Measurements from ENCODE around the gene RAPGEF2.

GRCh38 chr4:159271856-159272255, 169.0 kb downstream of the RAPGEF2 start:
- TF ChIP-seq BHLHE40 (IDR thresholded peaks at IDR 0.05; ENCODE audit: borderline replicate concordance) (no peak), ELF4 (IDR thresholded peaks at IDR 0.05) (no peak), FOXM1 (IDR thresholded peaks at IDR 0.05; ENCODE audit: borderline replicate concordance) (no peak), HDGF (IDR thresholded peaks at IDR 0.05; ENCODE audit: borderline replicate concordance) (no peak), TARDBP (IDR thresholded peaks at IDR 0.05) (no peak)
